Measurements from ENCODE around the gene LAMB3.
"Not testable (repeated sequence)": the region's sequence is repeated elsewhere in the genome, so short reads cannot be mapped to it uniquely, and the experiment has no call there.

LAMB3 gene

GRCh38 chr1:209652121-209652735, at the start of gene LAMB3:
Gene LAMB3 (minus strand): TSS chr1:209652425. CDS start chr1:209650944, 1,481 bp downstream.
- in situ Hi-C loops (cut with MboI; ENCODE audit: low sequenced_read_pairs), result no loop called here

GRCh38 chr1:209700686-209701085, 48.5 kb upstream of the LAMB3 start:
- in situ Hi-C loops (cut with MboI; ENCODE audit: low sequenced_read_pairs), result not testable (repeated sequence)

- in situ Hi-C loops (cut with MboI; ENCODE audit: low sequenced_read_pairs), result no loop called here
These were observed 44.9 kb upstream of the LAMB3 start for GRCh38 chr1:209697126-209697525.

GRCh38 chr1:209696673-209697072, 44.4 kb upstream of the LAMB3 start:
- in situ Hi-C loops (cut with MboI; ENCODE audit: low sequenced_read_pairs), result no loop called here

GRCh38 chr1:209692745-209693504, 40.7 kb upstream of the LAMB3 start:
- in situ Hi-C loops (cut with MboI; ENCODE audit: low sequenced_read_pairs), result loop anchor here (5.0 kb wide), 1 partner anchor 116 kb away; no protein-coding TSS in a partner anchor

- in situ Hi-C loops (cut with MboI; ENCODE audit: low sequenced_read_pairs), result loop anchor here (5.0 kb wide), 1 partner anchor 115 kb away; no protein-coding TSS in a partner anchor
These were observed 40.1 kb upstream of the LAMB3 start for GRCh38 chr1:209692296-209692695.

- in situ Hi-C loops (cut with MboI; ENCODE audit: low sequenced_read_pairs), result loop anchor here (5.0 kb wide), 1 partner anchor 114 kb away; no protein-coding TSS in a partner anchor
These were observed 39.0 kb upstream of the LAMB3 start for GRCh38 chr1:209691237-209691636.

- in situ Hi-C loops (cut with MboI; ENCODE audit: low sequenced_read_pairs), result no loop called here
These were observed 37.3 kb upstream of the LAMB3 start for GRCh38 chr1:209689477-209689876.

GRCh38 chr1:209688746-209689234, 36.6 kb upstream of the LAMB3 start:
- in situ Hi-C loops (cut with MboI; ENCODE audit: low sequenced_read_pairs), result no loop called here

- in situ Hi-C loops (cut with MboI; ENCODE audit: low sequenced_read_pairs), result no loop called here
These were observed 34.1 kb upstream of the LAMB3 start for GRCh38 chr1:209686322-209686721.

- in situ Hi-C loops (cut with MboI; ENCODE audit: low sequenced_read_pairs), result no loop called here
These were observed 33.6 kb upstream of the LAMB3 start for GRCh38 chr1:209685821-209686220.

GRCh38 chr1:209678981-209679539, 26.8 kb upstream of the LAMB3 start:
- in situ Hi-C loops (cut with MboI; ENCODE audit: low sequenced_read_pairs), result no loop called here

- in situ Hi-C loops (cut with MboI; ENCODE audit: low sequenced_read_pairs), result no loop called here
These were observed 23.4 kb upstream of the LAMB3 start for GRCh38 chr1:209675565-209676154.

- in situ Hi-C loops (cut with MboI; ENCODE audit: low sequenced_read_pairs), result no loop called here
These were observed 22.8 kb upstream of the LAMB3 start, which contains the start of gene G0S2 for GRCh38 chr1:209674957-209675564. Gene G0S2 (plus strand): TSS chr1:209675412. CDS start chr1:209675685, 273 bp downstream.

- in situ Hi-C loops (cut with MboI; ENCODE audit: low sequenced_read_pairs), result no loop called here
These were observed 21.6 kb upstream of the LAMB3 start for GRCh38 chr1:209673631-209674417.

GRCh38 chr1:209672705-209673630, 20.7 kb upstream of the LAMB3 start:
- in situ Hi-C loops (cut with MboI; ENCODE audit: low sequenced_read_pairs), result no loop called here

GRCh38 chr1:209670441-209671082, 18.3 kb upstream of the LAMB3 start:
- in situ Hi-C loops (cut with MboI; ENCODE audit: low sequenced_read_pairs), result no loop called here

- in situ Hi-C loops (cut with MboI; ENCODE audit: low sequenced_read_pairs), result no loop called here
These were observed 15.5 kb upstream of the LAMB3 start for GRCh38 chr1:209667708-209668107.
